GM12873 (cell line): Measurements from ENCODE around the gene SCYGR1.

Experiments
- CTCF ChIP-seq: IDR thresholded peaks from 2 replicates; pipeline ENCODE4 v1.5.1; 2012; ENCODE audit warnings: low read depth, mild to moderate bottlenecking, moderate library complexity, low read length, control low read depth; ENCODE audit not compliant: insufficient read depth; ENCODE audit errors: missing control alignments

Gene SCYGR1

GRCh38 chr2:227376656-227377396, 10.9 kb downstream of the SCYGR1 start:
- TF ChIP-seq CTCF: no peak

GRCh38 chr2:227374158-227374557, 13.6 kb downstream of the SCYGR1 start:
- TF ChIP-seq CTCF: no peak

- TF ChIP-seq CTCF: no peak
These were observed 14.4 kb downstream of the SCYGR1 start for GRCh38 chr2:227373389-227373788.

- TF ChIP-seq CTCF: no peak
These were observed 16.9 kb downstream of the SCYGR1 start for GRCh38 chr2:227370791-227371312.

- TF ChIP-seq CTCF: no peak
These were observed 17.7 kb downstream of the SCYGR1 start for GRCh38 chr2:227370092-227370491.

- no peak for TF ChIP-seq CTCF
These were observed 19.2 kb downstream of the SCYGR1 start for GRCh38 chr2:227368574-227368973.

GRCh38 chr2:227367427-227367795, 20.3 kb downstream of the SCYGR1 start:
- no peak for TF ChIP-seq CTCF
